Measurements from ENCODE around the gene NPTN. TPM values are rescaled to one million over a fixed set of nuclear protein-coding genes. Genes with fewer than 3 reads are reported as not detected.
A peak's percentile ranks its signal among the peaks of the same experiment; 100 is the strongest.

NPTN gene
- total RNA-seq, 1 donor: 146 TPM

DNA sequence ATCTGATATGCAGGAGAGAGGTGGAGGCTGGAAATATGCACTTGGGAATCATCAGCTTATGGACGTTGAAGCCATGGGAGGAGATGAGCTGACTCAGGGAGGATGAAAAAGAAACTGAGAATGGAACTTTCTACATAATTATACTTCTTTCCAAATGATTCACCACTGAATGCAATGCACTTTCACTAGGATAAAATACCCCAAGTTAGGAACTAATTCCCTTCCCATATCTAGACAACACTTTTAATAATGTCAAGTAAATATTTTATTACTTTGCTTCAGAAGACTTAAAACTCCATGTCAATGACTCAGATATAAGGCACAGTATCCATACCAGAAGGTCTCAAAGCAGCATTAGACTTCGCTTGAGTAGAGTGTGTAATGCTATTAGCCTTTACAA is 24.2 kb downstream of the NPTN start:
- TF ChIP-seq CTCF (IDR thresholded peaks at IDR 0.05; ENCODE audit: insufficient read depth, low read depth, low read length): no peak
- peak; percentile 50 for DNase-seq (ENCODE audit: low read depth)

DNA sequence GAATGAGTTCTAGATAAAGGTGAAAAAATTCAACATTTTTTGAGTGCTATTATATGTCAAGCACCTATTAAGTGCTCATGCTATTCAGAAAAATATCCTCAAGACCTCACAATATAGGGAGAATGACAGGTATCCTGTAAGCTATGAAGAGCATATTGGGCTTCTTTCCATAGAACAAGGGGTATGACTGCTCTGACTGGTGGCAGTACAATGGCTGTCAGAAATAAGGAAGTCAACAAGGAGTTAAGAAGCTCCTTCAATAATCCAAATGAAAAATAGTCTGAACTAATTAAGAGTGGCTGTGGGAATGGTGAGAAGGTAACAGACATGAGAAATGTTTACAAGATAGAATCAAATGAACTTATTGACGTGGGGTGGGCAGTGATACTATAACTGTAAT is 24.7 kb downstream of the NPTN start:
- DNase-seq (ENCODE audit: low read depth): no peak
- no peak for TF ChIP-seq CTCF (IDR thresholded peaks at IDR 0.05; ENCODE audit: insufficient read depth, low read depth, low read length)
- H3K4me3 ChIP-seq (ENCODE audit: low read depth, low read length): no peak overlapping the region

More for the DNA sequence above, 24.2 kb downstream of the NPTN start:
- no peak overlapping the region for H3K4me3 ChIP-seq (ENCODE audit: low read depth, low read length)

GRCh38 chr15:73607843-73608242 is 25.3 kb downstream of the NPTN start:
- no peak for DNase-seq (ENCODE audit: low read depth)
- TF ChIP-seq CTCF (IDR thresholded peaks at IDR 0.05; ENCODE audit: insufficient read depth, low read depth, low read length): no peak
- H3K4me3 ChIP-seq (ENCODE audit: low read depth, low read length): no peak overlapping the region

- no peak for DNase-seq (ENCODE audit: low read depth)
- no peak for TF ChIP-seq CTCF (IDR thresholded peaks at IDR 0.05; ENCODE audit: insufficient read depth, low read depth, low read length)
Observed at GRCh38 chr15:73607405-73607804, 25.8 kb downstream of the NPTN start.

DNA sequence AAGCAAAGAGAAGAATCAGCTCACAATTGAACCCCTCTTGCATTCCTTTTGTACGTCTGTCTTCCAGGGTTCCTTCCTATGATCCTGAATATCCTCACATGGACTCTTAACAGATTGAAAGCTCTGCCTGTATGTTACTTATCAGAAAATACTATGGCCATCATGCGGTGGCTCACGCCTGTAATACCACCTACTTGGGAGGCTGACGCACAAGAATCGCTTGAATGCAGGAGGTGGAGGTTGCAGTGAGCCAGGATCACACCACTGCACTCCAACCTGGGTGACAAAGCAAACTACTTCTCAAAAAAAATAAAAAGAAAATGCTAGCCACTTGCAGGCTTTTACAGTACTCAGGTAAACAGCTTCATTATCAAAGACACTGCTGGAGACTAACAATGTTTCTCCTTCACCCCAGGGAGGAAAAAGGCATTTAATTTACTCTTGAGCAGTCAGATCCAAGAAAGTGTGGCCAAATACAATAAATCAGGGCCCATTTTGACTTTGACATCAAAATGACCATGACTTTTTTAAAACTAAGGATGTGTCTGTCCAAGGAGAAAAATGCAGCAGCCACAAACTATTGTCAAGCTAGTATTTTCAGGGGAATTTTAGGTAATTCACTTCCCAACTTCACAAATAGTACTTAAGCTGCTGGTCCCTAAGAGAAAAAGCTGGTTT is 27.3 kb downstream of the NPTN start:
- DNase-seq (ENCODE audit: low read depth): no peak
- no peak for TF ChIP-seq CTCF (IDR thresholded peaks at IDR 0.05; ENCODE audit: insufficient read depth, low read depth, low read length)
- no peak overlapping the region for H3K4me3 ChIP-seq (ENCODE audit: low read depth, low read length)

More at GRCh38 chr15:73607405-73607804, 25.8 kb downstream of the NPTN start:
- H3K4me3 ChIP-seq (ENCODE audit: low read depth, low read length): no peak overlapping the region

DNA sequence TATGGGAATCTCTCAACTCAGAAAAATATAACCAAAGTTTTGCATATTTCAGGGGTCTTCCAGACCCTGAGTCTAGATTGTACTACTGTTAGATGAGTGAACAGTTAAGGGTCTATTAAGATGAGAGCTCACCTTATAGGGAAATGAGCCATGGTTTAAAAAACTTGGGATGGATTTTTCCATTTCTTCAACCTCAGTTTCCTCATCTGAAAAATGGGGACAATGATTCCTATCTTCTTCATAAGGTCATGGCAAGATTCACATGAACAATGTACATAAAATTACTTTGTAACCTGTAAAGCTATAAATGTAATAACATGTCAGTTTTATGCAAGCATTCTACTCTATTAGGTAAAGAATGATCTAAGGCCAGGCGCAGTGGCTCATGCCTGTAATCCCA is 28.7 kb downstream of the NPTN start:
- TF ChIP-seq CTCF (IDR thresholded peaks at IDR 0.05; ENCODE audit: insufficient read depth, low read depth, low read length): no peak
- DNase-seq (ENCODE audit: low read depth): no peak
- H3K4me3 ChIP-seq (ENCODE audit: low read depth, low read length): no peak overlapping the region

- H3K4me3 ChIP-seq (ENCODE audit: low read depth, low read length): no peak overlapping the region
- DNase-seq (ENCODE audit: low read depth): no peak
- no peak for TF ChIP-seq CTCF (IDR thresholded peaks at IDR 0.05; ENCODE audit: insufficient read depth, low read depth, low read length)
Observed at GRCh38 chr15:73602992-73603391, 30.2 kb downstream of the NPTN start.
